SU-DHL-6 (cell line): ENCODE measurements around the gene ATP13A3.

ENCODE experiments used
- EZH2phosphoT487 ChIP-seq: fragments of 200-600 bp; sonication (generic), shearing (Covaris generic); conservative IDR thresholded peaks from 2 replicates; pipeline ENCODE4 v1.6.1; 2018; ENCODE audit warnings: mild to moderate bottlenecking, antibody characterized with exemption, low read length, moderate library complexity, mixed read lengths
- TF ChIP-seq, protein P1 (sequence below): fragments of 200-600 bp; sonication (generic); IDR thresholded peaks from one replicate; pipeline ENCODE4 v1.5.1; 2017; ENCODE audit warnings: antibody characterized with exemption, mild to moderate bottlenecking, low read length, moderate library complexity; ENCODE audit not compliant: insufficient read depth, poor library complexity, severe bottlenecking

- TF ChIP-seq, protein P1, sequence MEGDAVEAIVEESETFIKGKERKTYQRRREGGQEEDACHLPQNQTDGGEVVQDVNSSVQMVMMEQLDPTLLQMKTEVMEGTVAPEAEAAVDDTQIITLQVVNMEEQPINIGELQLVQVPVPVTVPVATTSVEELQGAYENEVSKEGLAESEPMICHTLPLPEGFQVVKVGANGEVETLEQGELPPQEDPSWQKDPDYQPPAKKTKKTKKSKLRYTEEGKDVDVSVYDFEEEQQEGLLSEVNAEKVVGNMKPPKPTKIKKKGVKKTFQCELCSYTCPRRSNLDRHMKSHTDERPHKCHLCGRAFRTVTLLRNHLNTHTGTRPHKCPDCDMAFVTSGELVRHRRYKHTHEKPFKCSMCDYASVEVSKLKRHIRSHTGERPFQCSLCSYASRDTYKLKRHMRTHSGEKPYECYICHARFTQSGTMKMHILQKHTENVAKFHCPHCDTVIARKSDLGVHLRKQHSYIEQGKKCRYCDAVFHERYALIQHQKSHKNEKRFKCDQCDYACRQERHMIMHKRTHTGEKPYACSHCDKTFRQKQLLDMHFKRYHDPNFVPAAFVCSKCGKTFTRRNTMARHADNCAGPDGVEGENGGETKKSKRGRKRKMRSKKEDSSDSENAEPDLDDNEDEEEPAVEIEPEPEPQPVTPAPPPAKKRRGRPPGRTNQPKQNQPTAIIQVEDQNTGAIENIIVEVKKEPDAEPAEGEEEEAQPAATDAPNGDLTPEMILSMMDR, result no peak
- no peak for TF ChIP-seq EZH2phosphoT487
Measured at GRCh38 chr3:194481525-194482195, 5.1 kb downstream of the ATP13A3 start.
